GM21381 (cell line): ENCODE measurements around the gene CCDC112.

Experiments used
- ATAC-seq: cut with Tn5 transposase; IDR thresholded peaks from one replicate; pipeline ENCODE4 v1.9.1; 2021; ENCODE audit warnings: mild to moderate bottlenecking, moderate library complexity; ENCODE audit not compliant: unreplicated experiment

CCDC112 gene

DNA sequence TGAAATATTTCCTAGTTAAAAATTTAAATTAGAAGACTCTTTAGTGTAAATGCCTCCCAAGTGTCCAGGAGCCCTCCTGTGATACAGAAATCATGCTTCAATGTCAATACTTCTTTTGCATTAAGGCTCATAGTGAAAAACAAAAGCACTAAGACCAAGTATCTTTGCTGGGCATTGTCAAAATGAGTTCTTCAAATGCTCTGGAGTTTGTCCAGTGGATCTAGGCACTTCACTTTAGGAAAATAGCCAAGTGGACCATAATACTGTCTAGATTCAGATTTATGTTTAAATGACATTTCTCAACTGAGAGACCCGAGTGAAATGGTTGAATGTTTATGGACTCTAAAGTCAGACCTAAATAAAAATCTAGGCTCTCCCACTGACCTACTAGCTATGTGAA, 21.3 kb upstream of the CCDC112 start:
- no peak for ATAC-seq

DNA sequence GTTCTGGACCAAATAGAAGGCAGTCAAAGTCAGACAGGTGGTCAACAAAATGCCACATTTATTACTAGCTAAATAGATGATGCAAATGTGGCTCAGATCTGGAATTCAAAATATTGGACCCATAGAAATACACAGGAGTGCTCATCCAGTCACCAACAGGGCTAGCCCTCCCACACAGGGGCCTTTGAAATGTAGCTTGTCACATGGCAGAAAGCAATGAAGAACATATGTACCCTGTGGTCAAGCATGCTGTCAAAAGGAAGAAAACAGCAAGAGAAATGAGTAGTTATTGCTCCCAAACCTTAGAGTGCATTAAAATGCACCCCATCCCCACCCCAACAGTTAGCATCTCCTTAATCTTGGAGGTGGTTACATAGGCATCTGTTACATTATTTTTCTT, 20.9 kb upstream of the CCDC112 start:
- no peak for ATAC-seq

DNA sequence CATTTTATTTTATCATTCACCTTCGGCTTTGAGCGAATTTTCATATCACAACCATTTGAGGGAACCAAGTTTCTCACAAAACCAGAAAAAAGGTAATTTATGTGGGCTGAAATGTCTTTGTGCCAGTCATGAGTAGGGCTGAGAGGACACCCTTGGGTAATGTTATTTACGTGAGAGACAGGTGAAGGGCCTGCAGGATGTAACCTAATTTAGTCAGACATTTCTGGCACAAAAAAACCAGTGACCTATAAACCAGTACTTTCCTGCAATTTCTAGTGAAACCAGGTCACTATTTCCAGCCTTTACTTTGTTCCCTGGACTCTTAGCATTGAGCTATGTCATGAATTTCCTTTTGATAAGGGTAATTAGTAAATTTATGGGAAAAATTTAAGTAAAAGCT, 17.2 kb upstream of the CCDC112 start:
- ATAC-seq, result no peak

DNA sequence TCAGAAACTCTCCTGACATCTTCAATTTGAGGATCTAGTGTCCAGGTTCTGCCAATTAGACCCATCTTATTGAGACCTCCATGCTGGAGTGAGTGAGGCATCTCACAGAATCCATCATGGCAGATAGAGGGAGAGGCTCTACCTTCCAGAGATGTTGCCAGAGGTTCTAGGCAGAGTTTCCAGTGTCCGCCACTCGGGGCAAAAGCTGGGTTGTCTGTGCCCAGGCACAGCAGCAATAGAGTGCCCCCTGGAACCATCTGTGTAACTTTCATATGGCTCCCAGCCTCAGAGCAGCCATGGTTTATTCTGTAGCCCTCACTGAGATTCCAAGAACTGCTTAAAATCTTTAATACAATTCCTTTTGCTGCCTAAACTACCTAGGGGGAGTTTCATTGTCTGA, 16.6 kb upstream of the CCDC112 start:
- no peak for ATAC-seq

DNA sequence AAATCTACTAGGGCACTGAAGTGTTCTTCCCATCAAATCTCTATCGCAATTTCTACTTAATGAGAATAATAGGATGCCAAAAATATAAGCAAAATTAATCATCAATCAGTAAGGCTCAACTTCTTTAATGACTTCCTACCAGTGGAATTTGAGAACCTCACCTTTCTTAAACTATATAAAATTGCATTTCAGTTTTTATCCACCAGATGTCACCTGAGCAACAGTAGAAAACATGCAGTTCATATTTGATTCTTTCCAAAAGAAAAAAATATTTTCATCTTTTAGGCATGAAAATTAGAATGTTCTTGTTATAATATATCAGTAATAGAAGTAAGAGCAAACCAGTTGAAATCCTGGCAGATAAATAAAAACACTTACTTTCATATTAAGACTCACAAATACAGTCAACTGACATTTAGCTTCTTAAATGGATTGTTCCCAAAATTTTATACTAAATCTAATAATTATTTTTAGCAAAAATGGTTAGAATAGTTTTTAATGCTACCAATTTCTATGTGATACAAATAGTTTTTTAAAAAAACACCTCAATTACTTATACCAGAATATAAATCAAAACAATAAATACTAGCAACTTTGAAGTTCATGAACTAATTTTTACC, 13.4 kb upstream of the CCDC112 start:
- no peak for ATAC-seq

DNA sequence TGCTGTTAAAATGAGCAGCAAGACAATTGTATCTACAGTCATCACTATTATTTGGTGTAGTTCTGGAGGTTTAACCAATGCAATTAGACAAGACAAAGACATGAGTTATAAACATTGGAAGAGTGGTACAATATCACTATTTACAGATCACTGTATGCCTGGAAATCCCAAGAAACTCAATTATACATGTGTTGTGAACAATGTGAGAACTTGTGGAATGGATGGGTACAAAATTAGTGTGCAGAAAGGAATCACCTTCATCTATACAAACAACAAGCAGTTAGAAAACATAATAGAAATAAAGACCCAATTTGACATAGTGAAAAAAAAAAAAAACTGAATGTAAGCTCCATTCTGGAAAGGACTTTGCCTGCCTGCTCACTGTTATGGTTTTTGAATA, 12.4 kb upstream of the CCDC112 start:
- no peak for ATAC-seq

DNA sequence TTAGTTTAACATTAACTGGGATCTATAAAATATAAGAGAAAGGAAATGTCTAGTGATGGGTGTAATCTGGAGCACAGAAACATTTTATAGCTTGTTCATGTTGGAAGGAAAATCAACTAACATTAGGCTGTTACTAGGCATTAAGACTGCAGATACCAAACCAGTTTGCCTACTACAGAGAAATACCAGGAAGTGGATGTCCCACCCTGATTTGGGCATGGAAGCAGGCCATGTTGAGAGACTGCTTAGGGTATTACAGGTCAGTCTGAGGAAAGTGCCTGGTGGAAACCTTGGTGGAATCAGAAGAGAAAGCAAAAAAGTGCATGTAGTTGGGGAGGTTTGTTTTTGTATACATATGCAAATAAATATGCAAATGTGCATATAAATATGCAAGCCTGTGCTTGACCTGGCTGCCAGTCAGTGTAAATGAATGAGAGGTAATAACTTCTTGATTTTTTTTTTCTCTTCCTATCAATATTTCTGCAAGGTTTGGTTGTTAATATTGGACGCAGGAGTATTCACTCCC, 9.6 kb upstream of the CCDC112 start:
- ATAC-seq, result no peak

DNA sequence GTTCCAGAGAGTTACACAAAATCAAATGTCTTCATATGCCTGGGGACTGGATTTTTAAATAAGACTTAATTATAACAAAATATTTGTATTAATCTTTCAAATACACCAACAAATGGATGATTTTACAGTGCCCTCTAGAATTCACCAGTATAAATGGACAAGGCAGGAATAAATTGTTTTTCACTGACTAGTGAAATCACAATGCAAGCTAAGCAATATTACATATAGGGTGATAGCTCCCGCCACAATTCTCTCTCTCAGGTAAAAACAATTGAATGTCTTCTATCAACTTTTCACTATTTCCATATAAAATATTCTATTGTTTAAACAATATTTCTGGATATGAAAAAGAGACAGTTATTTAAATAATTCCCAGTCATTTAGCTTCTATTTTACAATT, 8.0 kb upstream of the CCDC112 start:
- no peak for ATAC-seq

DNA sequence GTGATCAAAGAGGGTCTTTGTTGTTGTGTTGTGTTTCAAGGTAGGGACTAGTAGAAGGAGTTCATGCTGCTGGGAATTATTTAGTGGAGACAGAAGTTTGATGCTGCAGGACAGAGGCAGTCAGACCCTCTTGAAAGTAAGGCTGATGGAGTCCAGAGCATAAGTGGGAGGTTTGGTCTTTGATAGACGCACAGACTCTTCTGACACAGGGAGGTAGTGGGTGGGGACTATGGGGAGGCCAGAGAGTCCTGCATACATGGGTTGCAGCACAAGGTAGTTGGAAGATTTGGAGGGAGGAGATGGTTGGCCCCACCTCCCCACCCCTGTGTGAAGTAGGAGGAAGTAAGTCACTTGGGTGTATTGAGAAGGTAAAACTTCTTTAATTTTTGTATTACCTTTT, 2.4 kb upstream of the CCDC112 start:
- no peak for ATAC-seq

DNA sequence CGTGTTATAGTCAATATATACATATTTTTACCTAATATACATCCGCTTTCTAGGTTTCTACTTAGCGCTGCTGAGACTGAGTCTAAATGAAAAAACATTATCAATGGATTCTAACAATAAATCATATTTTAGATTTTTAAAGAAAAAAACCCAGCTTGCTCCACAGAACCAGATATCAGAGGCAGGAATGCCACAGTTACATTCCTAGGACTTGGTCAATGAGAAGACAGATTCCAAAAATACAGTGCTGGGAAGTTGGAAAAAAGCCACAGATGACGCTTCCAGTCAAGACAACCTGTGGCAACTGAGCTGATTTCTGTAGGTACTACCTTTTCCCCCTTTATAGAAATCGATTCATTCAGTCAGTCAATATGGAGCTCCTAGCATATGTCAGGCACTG, 577 bp upstream of the CCDC112 start:
- no peak for ATAC-seq

DNA sequence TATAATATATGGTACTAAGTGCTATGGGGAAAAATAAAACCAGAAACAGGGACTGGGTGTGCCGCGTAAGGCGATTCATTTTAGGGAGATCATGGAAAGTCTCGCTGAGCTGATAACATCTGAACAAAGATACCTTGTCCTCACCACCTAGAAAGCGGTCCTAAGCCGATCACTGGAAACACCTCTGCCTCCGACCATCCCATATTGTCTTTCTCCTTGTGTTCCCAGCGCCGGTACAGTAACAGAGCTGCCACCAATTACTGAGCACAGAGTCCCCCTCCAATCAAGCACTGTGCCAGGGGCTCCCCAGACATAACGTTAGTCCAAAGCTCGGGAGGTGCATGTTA, 704 bp downstream of the CCDC112 start:
- ATAC-seq, result peak; percentile 20

DNA sequence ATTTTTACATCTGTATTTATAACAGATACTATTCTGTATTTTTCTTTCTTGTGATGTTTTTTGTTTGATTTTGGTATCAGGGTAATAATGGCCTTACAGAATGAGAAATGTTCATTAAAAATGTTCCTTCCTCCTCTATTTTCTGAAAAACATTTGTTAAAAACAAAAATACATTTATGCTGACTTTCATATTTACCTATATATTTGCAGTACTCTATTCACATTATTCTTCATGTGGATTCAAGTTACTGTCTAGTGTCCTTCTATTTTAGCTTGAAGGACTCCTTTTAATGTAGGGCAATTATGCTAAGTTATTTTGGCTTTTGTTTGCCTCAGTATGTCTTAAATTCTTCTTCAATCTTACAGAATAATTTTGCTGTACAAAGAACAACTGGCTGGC, 5.1 kb downstream of the CCDC112 start:
- no peak for ATAC-seq

DNA sequence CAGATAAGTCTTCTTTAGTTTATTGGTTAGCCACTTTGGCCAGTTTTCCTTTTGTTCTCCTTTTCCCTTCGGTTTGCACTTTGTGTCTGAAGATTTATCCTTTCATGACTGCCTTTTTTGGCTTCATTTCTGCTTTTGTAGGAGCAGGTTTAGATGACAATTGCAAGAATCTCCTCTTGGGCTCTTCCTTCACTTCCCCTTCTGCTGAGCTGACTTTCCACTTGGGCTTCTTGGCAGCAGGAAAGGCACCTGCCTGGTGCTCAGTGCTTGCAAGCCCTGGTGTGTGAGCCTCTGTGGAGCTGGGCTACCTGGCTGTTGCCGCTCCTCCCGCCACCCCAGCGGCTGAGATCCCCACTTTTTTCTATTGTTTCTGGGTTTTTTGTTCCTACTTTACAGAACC, 7.3 kb downstream of the CCDC112 start:
- ATAC-seq, result no peak

DNA sequence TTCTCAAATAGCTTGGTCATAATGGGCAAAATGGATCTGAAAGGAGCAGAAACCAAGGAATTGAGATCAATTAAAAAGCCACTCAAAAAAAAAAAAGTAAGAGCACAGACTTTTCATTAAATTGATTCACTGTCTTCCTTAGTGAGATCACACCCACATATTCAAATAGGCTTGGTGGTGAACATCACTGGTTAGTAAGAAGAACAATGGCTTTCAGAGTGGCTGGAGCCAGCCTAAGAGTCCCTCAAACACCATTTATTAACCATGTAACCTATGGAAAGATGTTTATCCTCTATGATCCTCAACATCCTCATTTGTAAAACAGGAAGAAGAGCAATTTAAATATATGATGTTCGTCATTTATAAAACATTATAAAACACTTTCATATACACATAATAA, 12.4 kb downstream of the CCDC112 start:
- ATAC-seq, result no peak

DNA sequence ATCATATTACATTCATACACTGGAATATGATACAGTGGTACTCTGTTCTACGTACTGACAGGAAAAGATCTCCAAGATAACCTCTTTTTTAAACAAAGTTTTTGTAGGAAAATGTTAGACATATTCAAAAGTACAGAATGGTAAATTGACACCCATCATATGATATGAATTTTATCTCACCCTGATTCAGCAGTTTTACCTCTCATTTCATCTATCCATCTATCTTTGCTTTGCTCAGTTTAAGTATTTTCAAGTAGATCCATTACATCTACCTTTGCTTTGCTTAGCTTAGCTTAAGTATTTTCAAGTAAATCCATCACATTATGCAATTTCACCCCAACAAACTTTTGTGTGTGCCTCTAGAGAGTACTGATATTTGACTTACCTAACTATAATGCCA, 14.3 kb downstream of the CCDC112 start:
- no peak for ATAC-seq

DNA sequence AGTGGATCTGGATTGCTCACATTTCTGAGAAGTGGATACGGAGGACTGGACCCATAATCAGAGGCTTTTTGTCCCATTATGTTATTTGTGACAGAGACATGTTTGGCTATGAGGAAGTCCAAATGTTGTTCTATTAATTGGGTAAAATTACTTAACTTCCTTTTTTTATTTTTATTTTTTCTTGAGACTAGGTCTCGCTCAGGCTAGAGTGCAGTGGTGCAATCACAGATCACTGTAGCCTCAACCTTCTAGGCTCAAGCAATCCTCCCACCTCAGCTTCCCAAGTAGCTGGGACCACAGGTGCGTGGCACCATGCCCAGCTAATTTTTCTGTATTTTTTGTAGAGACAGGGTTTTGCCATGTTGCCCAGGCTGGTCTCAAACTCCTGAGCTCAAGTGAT, 21.9 kb downstream of the CCDC112 start:
- no peak for ATAC-seq

DNA sequence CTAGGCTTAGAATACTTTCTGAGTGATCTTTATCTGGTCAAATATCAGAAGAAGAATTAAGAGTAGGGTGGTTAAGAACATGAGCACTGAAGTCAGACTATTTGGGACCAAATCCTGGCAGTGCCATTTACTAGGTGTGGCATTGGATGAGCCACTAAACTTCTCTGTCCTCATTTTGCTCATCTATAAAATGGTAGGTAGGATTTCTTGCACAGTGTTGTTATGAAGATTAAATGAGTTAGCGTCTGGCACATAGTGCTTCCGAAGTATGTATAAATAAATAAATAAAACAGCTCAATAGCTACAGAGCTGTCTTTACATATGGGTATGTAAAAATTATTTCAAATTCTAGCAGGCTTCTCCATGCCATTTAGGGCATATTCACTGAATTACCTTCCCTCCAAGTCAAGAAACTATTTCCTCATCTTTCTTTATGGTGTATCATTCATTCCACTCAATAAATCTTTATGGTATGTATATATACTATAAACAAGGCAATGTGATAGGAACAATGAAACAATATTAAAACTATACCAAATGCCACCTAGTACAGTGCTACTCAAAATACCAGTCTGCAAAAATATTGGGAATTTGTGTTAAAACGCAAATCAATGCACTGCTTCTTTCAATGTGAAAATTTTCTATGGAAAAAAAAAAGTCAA, 24.0 kb downstream of the CCDC112 start:
- ATAC-seq, result no peak

DNA sequence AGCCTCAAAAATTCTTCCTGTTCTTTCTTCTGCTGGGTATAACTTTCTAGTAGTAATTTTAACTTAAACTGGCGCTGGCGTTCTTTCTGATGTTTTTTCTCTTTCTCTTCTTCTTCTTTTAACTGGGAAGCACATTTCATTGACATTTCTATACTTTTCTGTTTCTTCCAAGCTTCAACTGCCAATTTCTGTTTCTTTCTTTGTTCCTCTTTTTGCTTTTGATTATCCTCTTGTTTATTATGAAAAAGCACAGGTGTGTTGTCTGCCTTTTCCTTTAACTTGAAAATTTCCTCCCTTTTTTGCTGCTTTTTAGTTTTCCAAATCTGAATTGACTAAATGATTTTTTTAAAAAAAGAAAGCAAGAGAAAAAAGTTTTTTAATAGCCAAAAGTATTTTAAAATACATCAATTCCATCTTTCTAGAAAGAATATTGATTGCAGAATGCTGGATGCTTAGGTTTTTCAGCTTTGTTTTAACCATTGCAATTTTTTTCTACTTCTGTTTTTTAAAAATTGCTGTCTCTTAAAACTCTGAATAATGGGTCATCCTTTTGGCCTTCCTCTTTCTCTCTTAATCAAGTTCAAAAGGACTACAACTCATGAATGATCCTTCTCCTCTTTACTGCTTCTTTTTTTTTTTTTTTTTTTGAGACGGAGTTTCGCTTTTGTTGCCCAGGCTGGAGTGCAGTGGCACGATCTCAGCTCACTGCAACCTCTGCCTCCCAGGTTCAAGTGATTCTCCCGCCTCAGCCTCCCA, 25.0 kb downstream of the CCDC112 start:
- no peak for ATAC-seq

DNA sequence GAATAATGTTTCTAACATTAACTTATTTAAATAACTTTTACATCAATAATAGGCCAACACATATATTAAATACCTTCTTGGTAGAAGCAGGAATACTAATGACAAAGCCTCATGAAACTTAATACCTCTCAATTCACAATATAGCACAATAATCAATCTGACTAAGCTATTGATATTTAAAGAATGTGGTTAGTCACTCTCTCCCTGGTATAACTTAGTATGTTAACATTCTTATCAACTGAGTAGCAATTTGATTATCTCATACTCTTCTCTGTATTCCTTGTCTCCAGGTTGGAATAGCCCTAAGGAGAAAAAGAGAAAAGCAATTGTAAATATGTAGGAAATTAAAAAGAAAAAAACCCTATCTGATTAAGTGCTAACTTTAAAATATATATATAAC, 28.8 kb downstream of the CCDC112 start:
- ATAC-seq, result no peak

DNA sequence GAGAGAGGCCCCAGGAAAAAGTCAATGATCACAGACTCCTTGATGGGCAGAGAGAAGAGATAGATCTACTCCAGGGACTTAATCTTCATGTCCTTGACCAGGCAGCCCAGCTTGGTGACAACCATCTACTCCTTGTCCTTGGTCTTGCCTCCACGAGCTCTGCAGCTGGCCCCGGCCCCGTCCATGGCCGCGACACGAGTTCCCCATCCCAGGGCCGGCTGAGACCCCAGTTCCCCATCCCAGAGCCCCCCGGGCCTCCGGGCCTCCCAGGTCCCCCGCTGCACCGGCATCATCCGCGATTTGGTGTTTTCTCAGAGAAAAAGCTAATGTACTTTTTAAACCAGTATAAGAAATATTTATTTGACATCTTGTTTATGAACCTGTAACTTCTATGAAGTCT, 31.2 kb downstream of the CCDC112 start:
- ATAC-seq, result no peak

DNA sequence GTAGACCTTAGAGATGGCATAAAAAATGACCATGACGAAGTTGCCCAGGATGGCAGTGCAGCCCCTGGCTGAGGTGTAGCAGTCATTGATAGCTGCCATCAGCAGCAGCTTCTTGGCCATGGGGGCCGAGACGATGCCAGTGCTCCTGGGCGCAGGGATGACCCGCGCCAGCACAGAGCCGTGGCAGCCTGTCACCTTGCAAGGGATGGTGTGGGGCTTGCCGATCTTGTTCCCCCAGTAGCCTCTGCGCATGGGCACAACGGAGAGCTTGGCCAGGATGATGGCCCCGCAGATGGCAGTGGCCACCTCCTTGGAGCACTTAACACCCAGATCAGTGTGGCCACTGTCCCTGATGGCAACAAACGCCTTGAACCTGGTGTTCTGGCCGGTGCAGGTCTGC, 31.7 kb downstream of the CCDC112 start:
- no peak for ATAC-seq

DNA sequence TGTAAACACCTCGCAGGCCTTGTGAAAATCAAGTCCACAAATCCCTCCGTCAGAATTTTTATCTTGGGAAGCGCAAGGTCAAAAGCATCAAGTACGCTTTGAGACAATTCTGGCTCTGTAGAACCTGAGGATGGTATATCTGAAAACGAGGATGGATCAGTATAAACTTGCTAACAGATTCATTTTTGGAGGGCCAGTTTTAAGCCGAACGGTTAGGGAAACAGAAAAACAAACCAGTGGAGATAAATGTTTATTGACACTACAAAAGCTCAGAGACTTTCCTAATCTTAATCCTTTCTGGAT, 33.4 kb downstream of the CCDC112 start:
- no peak for ATAC-seq
